CD4-positive, alpha-beta T cell treated with Interleukin-21 for 1 hour (primary cell): Measurements from ENCODE around the gene IL6R.
"Not testable (repeated sequence)": the region's sequence is repeated elsewhere in the genome, so short reads cannot be mapped to it uniquely, and the experiment has no call there.

Experiments
- DNase-seq: peaks from one replicate; pipeline ENCODE4 v3.0.0-alpha.2; 2020

IL6R gene

DNA sequence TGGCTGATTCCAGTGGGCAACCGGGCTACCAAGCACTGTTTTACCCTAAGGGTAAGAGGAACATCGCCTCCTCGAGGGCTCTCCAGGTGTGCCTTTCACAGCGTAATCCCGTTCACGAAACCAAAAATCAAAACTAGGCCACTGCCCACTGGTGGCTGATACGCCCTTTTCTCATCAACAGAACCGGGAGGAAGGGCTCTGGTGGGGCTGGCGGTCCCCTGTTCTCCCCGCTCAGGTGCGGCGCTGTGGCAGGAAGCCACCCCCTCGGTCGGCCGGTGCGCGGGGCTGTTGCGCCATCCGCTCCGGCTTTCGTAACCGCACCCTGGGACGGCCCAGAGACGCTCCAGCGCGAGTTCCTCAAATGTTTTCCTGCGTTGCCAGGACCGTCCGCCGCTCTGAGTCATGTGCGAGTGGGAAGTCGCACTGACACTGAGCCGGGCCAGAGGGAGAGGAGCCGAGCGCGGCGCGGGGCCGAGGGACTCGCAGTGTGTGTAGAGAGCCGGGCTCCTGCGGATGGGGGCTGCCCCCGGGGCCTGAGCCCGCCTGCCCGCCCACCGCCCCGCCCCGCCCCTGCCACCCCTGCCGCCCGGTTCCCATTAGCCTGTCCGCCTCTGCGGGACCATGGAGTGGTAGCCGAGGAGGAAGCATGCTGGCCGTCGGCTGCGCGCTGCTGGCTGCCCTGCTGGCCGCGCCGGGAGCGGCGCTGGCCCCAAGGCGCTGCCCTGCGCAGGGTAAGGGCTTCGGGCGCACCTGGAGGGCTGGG, at the start of gene IL6R:
TSS of gene IL6R (plus strand) at position 360 of the 763 bp plus-strand sequence. CDS start at position 647, 287 bp downstream.
- peak; percentile 81 for DNase-seq

DNA sequence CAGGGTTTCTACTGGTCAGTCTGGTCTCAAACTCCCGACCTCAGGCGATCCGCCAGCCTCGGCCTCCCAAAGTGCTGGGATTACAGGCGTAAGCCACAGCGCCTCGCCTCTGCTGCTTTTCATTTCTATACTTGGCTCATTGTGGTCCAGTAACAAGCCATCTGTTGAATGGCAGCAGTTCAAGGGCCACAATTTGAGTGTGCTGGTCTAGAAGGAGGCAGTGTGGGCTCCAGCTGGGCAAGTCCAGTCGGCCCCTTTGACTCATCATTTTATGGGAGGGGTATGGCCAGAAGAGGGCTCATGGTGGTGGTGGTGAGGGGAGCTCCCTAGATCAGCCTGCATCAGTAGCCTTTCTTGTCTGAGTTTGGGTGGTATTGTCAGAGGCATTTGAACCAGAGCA, 46.6 kb upstream of the IL6R start:
- DNase-seq = no peak

DNA sequence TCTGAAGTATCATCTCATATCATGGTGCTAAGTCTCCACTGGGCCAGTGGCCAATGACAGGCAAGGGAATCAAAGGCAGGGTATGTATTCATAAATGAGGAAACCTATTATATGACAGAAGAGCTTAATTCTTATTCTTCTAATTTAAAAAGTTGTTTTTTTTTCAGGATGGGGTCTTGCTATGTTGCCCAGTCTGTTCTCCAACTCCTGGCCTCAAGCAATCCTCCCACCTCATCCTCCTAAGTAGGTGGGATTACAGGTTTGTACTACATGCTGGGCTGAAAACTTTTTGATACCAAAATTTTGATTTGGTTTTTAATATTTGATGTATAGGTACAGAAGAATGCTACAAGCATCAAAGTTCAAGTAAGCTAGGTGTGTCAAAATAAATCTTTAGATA, 44.9 kb upstream of the IL6R start:
- DNase-seq = no peak

DNA sequence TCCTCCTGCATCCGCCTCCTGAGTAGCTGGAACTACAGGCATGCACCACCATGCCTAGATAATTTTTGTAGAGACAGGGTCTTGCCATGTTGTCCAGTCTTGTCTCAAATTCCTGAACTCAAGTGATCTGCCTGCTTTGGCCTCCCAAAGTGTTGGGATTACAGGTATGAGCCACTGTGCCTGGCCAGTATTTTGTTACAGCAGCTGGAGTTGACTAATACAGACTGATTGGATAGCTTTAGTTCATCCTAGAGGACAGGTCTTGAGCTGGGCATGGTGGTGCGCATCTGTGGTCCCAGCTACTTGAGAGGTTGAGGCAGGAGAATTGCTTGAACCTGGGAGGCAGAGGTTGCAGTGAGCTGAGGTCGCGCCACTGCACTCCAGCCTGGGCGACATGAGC, 44.3 kb upstream of the IL6R start:
- not testable (repeated sequence) for DNase-seq

DNA sequence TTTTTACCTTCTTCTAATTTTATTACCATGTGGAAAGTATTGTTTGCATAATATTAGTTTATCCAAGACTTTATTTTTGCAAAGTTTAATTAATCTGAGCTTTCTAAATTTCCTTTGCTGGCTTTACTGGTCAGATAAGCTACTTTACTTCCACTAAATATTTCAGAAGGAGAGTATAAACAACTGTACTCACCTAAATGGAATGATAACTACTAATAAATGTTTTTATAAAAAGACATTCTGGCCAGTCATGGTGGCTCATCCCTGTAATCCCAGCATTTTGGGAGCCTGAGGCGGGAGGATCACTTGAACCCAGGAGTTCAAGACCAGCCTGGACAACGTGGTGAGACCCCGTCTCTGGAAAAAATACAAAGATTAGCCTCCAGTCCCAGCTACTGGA, 43.8 kb upstream of the IL6R start:
- no peak for DNase-seq

DNA sequence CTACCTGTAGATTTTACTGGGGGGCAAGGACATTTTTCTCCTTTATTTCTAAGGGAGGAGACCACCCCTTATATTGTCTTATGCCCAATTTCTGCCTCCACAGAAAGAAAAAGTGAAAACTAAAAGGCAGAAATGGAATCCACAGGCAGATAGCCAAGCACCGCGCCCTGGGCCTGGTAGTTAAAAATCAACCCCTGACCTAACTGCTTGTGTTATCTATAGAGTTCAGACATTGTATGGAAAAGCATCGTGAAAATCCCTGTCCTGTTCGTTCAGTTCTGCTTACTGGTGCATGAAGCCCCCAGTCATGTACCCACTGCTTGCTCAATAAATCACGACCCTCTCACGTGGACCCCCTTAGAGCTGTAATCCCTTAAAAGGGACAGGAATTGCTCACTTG, 33.7 kb upstream of the IL6R start:
- no peak for DNase-seq

DNA sequence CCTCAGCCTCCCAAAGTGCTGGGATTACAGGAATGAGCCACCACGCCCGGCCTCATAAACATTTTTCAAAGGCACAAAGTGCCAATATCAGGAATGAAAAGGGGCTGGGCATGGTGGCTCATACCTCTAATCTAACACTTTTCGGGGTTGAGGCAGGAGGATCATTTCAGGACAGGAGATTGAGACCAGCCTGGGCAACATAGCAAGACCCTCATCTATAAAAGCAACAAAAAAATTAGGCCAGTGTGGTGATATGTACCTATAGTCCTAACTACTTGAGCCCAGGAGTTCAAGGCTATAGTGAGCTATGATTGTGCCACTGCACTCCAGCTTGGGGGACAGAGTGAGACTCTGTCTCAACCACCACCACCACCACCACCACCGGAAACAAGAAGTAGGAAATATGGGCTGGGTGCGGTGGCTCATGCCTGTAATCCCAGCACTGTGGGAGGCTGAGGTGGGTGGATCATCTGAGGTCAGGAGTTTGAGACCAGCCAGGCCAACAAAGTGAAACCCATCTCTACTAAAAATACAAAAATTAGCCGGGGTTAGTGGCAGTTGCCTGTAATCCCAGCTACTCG, 31.3 kb upstream of the IL6R start:
- not testable (repeated sequence) for DNase-seq

DNA sequence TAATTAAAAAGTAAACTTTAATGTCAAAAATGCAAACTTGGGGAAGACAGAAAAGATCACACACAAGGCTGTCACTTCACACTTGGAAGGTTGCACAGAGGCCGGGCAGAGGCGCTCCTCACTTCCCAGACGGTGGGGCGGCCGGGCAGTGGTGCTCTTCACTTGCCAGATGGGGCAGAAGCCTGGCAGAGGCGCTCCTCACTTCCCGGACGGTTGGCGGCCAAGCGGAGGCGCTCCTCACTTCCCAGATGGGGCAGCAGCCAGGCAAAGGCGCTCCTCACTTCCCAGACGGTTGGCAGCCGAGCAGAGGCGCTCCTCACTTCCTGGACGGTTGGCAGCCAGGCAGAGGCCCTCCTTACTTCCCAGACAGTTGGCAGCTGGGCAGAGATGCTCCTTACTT, 25.8 kb upstream of the IL6R start:
- no peak for DNase-seq

DNA sequence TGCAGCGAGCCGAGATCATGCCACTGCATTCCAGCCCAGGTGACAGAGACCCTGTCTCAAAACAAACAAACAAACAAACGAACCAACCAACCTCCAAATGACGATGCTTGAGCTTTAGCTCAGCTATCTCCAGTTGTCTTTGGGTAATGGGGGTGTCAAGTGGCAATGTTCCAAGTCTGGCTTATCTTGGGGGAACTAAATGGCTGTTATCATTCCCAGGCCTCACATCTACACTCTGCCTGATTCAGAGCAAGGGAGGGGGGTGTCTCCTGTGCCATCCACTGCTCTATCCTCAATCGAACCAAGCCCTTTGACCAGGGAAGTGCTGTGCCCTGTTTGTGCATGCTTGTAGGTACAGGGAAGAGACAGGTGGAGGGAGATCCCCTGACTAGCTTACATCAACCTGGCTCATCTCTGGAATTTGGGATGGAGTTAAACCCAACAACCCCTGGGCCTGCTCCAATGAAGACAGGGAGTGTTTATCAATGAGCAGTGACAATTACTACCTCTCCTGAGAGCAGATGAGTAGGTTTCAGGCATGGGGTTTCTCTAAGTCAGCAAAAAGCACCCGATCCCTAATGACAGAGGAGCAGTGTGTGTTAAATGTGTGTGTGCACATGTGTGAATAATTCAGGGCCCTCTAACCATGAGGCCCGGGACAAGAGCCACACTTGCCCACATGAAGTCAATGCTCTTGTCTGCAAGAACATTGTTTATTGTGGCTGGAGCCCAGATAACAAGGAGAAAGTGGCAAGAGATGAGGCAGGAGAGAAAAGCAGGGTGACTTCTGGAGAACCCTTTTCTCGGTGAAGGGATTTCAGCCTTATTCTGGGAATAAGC, 20.3 kb upstream of the IL6R start:
- DNase-seq = no peak

DNA sequence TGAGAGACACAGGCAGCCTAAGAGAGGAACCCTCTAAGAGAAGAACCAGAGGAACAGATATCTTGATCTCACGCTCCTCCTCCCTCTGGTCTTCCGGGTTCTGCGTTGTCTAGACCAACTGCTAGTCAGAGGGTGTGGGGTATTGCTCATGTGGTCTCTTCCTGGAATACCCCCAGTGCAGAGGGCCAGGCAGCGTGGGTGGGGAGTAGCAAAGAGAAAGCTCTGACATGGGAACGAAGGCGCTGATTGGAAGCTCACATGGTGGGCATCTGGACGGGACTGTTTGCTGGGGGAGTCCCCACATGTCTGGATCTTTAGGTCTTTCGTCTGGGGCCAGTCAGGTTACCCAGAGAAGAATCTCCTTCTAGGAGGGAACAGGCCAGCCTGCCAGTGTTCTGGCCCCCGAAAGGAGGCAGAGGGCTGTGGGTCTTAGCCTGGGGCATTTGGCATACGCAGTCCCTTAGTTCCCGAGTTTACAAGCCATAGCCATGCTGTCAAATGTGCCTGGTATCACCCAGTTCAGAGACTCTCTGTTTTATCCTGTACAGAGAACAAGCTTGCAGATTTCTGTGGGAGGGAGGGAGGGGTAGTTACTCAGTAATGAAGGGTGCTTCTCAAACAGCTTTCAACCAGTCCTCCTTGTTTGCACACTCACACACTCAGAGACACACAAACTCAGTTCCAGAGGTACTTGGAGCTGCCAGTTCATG, 18.3 kb upstream of the IL6R start:
- DNase-seq = peak; percentile 84

DNA sequence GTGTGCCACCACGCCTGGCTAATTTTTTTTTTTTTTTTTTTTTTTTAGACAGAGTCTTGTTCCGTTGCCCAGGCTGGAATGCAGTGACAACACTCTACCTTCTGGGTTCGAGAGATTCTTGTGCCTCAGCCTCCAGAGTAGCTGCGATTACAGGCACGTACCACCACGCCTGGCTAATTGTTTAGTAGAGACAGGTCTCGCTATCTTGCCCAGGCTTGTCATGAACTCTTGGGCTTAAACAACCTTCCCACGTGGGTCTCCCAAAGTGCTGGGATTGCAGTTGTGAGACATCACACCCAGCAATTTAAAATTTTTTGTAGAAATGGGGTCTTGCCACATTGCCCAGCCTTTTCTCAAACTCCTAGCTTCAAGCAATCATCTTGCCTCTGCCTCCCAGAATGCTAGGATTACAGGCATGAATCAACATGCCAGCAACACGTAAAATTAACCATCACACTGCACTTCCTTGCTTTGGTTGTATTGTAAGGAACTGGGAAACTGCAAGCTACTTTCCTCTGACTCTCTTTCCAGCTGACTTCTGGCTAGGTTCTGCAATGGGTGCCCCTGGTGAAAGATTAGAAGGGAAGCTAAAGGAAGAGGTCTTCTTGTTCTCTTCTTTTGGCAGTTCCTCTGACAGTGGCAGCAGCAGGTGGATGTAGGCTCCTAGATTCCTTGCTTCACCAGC, 13.9 kb upstream of the IL6R start:
- DNase-seq = no peak

DNA sequence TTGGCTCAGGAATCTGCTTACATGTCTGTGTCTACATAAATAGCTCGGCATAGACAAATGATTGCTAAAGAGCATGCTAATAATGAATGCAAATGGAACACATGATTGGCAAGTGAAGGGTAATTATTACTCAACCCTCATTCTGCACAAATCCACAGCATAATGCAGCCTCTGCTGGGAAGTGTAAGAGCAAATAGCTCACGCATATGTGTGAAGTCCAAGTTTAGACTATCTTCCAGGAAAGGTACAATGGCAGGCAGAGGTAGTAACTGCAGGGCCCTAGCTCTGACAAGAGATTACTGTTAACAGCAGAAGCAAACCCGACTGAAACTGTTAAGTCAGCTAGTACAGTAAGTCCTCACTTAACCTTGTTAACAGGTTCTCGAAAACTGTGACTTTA, 7.0 kb upstream of the IL6R start:
- DNase-seq = no peak

DNA sequence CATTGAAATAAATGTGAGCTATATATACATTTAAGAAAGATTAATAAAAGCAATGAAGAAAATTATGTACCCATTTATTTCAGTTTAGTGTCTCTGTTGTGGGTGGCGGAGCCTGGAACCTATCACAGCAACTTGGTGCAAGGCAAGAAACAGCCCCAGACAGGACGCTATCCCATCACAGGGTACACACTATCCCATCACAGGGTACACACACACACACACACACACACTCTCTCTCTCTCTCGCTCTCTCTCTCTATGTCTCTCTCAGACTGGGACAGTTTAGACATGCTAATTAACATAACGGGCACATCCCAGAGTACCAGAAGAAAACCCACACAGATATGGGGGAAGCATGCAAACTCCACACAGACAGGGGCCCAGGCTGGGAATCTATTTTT, 6.5 kb upstream of the IL6R start:
- DNase-seq = no peak

DNA sequence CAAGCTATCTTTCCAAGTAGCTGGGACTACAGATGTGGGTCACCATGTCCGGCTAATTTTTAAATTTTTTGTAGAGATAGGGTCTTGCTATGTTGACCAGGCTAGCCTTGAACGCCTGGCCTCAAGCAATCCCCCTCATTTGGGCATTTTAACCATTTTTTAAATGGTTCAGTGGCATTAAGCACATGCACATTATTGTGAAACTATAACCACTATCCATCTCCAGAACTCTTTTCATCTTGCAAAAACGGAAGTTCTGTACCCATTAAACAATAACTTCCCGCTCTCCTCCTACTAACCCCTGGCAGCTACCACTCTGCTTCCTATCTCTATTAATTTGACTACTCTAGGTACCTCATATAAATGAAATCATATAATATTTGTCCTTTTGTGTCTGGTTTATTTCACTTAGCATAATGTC, 4.8 kb upstream of the IL6R start:
- DNase-seq = no peak

DNA sequence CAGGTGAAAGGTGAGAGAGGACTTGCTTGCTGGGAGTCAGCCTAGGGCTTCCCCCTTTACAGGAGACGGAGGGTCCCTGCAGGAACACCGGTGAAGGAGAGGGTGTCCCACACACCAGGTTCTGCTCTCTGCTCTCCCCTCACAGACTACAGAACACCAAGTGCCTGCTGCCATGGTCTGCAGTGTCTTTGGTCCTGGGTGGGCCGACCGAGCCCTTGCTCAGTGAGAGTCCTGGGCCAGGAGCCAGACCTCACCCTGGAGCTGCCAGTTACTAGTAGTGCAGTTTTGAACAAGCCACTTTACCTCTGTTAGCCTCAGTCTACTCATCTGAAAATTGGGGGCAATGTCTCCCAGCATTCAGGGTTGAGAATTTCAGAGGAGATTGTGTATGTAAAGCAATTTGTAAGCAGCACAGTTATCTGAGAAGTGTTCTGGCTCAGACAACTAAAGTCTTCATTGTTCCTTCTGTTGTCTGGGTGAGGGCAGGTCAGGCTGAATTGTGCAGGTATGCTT, 2.7 kb upstream of the IL6R start:
- DNase-seq = no peak

DNA sequence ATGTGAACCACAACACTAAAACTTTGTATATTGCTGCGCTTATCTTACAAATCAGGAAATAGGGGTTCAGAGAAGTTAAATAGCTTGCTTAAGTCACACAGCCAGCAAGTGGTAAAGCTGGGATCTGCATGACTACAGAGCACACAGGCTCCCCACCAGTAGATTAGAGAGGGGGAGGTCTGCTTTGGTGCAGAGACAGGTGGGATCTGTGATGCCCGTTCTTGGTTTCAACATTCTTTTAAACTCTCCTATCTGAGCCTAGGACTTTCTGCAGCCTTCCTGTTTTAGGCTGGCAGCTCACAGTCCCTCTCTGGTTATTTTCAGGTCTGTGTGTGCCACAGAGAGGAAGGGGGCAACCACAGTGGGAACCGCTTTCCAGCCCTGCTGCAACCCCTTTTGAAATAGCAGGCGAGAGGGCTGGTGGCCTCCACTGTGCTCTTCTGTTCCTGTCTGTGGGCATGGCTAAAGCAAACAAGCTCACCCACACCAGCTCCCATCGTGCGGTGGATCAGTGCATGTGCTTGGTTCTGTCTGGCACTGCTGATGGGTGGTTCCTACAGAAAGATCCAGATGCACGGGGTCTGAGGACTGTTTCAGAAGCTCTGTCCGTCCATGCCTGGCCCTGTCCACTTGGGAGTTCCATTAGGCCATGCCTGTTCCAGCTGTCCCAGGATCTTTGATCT, 1.7 kb upstream of the IL6R start:
- peak; percentile 56 for DNase-seq

DNA sequence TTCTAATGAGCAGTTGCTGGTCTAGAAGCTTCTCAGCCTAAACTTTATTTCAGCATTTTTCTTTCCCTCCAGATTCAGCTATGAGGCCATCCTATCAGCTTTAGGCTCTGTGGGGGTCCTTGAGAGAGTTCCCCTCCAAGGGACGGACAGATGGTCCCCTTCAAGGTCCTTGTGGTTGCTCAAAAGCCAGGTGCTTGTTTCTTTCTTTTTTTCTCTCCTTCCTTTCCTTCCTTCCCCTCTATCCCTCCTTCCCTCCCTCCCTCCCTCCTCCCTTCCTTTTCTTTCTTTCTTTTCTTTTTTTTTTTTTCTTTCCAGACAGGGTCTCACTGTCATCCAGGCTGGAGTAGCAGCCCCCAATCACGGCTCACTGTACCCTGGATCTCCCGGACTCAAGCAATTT, 1.2 kb upstream of the IL6R start:
- DNase-seq = no peak

DNA sequence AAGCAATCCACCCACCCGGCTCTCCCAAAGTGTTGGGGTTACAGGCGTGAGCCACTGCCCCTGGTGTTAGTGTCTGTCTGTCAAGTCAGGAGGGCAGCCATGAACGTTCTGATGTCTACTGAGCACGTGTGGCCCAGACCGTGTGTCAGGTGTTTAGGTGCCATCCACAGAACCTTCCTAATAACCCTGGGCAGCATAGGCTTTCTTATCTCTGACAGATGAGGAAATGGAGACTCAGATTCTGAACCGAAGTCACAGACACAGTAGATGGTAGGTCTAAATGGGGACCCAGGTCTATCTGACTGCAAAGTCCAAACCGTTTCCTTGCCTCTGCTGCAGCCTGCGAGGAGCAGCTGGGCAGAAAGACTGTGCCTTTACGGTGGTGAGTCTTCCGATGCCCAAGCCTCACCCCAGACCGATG, 622 bp upstream of the IL6R start:
- no peak for DNase-seq

DNA sequence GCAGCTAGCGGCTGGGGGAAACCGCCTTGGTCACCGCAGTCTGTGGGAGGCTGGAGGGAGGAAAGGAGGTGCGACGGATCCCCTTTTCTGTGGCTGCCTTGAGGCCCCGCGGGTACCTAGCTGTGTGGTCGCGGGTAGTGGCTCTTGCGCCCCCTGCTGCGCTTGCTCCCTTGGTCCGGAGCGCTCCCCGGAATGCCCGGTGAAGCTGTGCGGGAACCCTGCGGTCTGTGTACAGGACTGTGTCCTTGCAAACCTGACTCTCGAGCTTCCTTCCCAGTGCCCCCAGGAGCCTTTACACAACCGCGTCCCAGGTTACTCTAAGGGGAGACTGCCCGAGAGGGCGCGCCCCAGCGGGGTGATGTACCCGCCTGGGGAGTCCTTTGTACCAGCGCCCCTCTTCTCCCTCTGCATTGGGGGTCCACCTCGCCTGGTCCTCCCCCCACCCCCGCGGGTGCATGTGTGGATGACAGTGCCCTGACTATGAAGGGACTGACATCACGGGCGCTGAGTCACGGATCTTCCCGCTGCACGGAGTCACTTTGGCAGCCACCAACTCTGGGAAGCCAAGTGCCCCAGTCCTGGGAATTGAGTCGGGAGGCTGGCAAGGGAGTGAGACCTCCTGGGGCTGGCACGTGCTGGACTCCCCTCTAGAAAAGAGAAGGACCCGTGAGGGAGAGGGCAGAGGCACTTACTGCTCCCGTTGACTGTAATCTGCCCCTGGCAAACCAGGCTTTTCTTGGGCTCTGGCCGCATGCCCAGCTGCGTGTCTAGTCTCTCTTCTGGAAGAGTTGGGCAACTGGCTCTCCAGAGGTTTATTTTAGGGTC, 816 bp downstream of the IL6R start:
- no peak for DNase-seq

DNA sequence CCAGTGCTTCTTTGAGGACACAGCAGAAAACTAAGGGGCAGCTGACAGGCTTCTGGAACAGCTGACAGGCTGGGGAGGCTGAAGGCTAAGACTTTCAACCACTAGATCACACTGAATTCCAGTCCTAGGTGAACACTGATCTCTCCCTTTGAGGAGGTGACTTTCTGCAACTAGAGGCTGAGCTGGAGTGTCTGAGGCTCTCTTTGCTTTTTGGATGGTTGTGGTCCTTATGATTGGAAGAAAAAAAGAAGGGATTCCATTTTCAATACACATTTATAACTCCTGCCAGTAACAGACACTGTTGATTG, 1.4 kb downstream of the IL6R start:
- no peak for DNase-seq

DNA sequence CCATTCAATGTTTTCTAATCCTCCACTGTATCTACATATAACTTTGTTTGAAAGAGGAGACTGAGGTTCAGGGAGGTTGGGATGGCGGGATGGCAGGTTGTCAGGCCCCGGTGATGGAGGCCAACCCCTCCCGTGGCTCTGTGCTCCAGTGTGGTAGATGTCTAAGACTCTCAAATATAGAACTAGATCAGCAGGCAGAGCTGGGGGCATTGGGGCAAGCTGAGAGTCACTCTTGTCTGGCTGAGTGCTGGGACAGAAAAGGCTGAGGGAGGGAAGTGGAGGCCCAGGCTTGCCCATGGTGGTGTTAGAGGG, 1.7 kb downstream of the IL6R start:
- no peak for DNase-seq
